BLaER1 treated with 17β-estradiol and CSF1 and Interleukin-3, amounts not matched to agents 10 nM and 100 nM (cell line): ENCODE results near the gene DDX54.
A peak's percentile ranks its signal among the peaks of the same experiment; 100 is the strongest.

Source experiments
- H3K27ac ChIP-seq, 11 experiments: shearing (Covaris generic); formaldehyde crosslinking; 2 replicates each; pipeline ENCODE4 v1.8.1; 2022
- H3K27me3 ChIP-seq, 11 experiments: shearing (Covaris generic); formaldehyde crosslinking; 2 replicates each; pipeline ENCODE4 v1.8.1; 2022
- H3K36me3 ChIP-seq, 11 experiments: shearing (Covaris generic); formaldehyde crosslinking; 2 replicates each; pipeline ENCODE4 v1.8.1; 2022
- H3K4me1 ChIP-seq, 10 experiments: shearing (Covaris generic); formaldehyde crosslinking; 2 replicates each; pipeline ENCODE4 v1.8.1; 2022
- H3K4me2 ChIP-seq, 11 experiments: shearing (Covaris generic); formaldehyde crosslinking; 2 replicates each; pipeline ENCODE4 v1.8.1; 2022
- H3K4me3 ChIP-seq, 10 experiments: shearing (Covaris generic); formaldehyde crosslinking; 2 replicates each; pipeline ENCODE4 v1.8.1; 2022
- H3K9ac ChIP-seq, 11 experiments: shearing (Covaris generic); formaldehyde crosslinking; 2 replicates each; pipeline ENCODE4 v1.8.1; 2022
- H3K9me3 ChIP-seq, 11 experiments: shearing (Covaris generic); formaldehyde crosslinking; replicated peaks in 1 of 11; 2 replicates each; pipeline ENCODE4 v1.8.1; 2022
- H4K20me1 ChIP-seq, 11 experiments: shearing (Covaris generic); formaldehyde crosslinking; 2 replicates each; pipeline ENCODE4 v1.8.1; 2022
- Cebpa-rat ChIP-seq, 11 experiments: shearing (Covaris generic); IDR thresholded peaks; 2 replicates each; pipeline ENCODE4 v1.8.1; 2022

Gene DDX54

DNA sequence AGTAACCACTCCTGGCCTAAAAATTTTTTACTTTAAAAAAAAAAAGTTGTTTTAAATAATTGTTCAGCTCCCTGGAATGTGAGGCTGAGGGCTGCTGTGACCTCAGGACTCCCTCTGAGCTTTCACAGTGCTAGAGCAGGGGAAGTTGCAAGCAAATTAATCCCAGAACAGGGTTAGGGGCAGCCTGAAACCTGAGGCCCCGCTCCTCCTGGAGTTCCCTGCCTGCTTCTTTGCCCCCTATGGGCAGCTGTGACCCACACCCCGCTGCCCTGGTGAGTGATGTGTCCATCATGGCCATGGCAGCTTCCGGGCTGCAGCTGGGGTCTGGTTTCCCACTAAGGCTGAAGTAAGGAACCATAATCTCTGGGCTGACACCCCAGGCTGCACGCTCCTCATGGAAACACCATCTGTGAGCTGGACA lies 9.7 kb upstream of the DDX54 start:
- Histone ChIP-seq H3K27ac (no peak overlapping the region), H3K4me2 (no peak overlapping the region), H3K9ac (peak overlapping the region in 1 of 11 experiments; percentile 29; a peak in 4 of 22 replicates), H4K20me1 (peaks cover 0 to 56% (median 13%) of the 10 kb centered on the region in 11 experiments; a peak in 14 of 22 replicates), H3K4me1 (peaks cover 8 to 61% (median 19%) of the 10 kb centered on the region in 10 experiments; a peak in 19 of 20 replicates), H3K4me3 (no peak overlapping the region), H3K36me3 (peaks cover 22 to 32% (median 30%) of the 10 kb centered on the region in 11 experiments), H3K9me3 (no peaks in the 10 kb centered on the region), H3K27me3 (peaks cover 0 to 13% (median 0%) of the 10 kb centered on the region in 11 experiments; a peak in 3 of 22 replicates)
- no peak for TF ChIP-seq Cebpa-rat (IDR thresholded peaks at IDR 0.05)

DNA sequence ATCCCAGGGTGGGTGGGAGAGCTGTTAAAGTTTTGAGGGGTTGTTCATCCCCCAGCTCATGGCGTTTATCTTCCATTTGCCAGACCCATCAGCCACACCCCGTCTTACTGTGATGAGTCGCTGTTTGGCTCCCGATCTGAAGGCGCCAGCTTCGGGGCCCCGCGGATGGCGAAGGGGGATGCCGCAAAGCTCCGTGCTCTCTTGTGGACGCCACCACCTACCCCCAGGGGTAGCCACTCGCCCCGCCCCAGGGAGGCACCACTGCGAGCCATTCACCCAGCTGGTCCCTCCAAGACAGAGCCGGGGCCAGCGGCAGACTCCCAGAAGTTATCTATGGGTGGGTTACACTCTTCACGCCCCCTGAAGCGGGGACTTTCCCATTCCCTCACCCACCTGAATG lies 5.9 kb upstream of the DDX54 start:
- H3K27ac ChIP-seq, result no peak overlapping the region
- no peak overlapping the region for H3K4me3 ChIP-seq
- no peak for TF ChIP-seq Cebpa-rat (IDR thresholded peaks at IDR 0.05)
- peaks cover 24 to 49% (median 33%) of the 10 kb centered on the region in 10 experiments for H3K4me1 ChIP-seq
- H3K9ac ChIP-seq, result peak overlapping the region in 1 of 11 experiments; percentile 30; a peak in 1 of 22 replicates
- peaks cover 28 to 64% (median 50%) of the 10 kb centered on the region in 11 experiments for H3K36me3 ChIP-seq
- no peaks in the 10 kb centered on the region for H3K27me3 ChIP-seq
- no peak overlapping the region for H3K4me2 ChIP-seq
- peaks cover 0 to 74% (median 20%) of the 10 kb centered on the region in 11 experiments; a peak in 15 of 22 replicates for H4K20me1 ChIP-seq
- no peaks in the 10 kb centered on the region for H3K9me3 ChIP-seq

DNA sequence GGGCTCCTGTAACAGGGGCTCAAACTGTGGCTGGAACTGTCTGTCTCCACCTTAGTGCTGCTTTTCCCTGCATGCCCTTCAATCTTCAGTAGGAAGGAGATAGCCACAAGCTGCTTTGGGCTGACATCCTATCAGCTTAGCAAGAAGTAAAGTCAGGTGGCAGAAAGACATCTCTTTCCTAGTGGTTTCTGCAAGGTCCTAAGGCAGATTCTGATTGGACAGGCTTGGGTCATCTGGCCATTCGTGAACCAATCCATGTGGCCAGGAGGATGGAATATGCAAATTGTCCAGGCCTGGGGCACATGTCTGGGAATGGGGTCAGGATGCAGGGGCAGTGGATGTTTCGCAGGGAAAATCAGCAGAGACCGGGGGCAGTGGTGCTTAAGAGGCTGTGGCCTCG lies 5.5 kb upstream of the DDX54 start:
- H3K9me3 ChIP-seq, result no peaks in the 10 kb centered on the region
- H4K20me1 ChIP-seq, result peaks cover 0 to 76% (median 19%) of the 10 kb centered on the region in 11 experiments; a peak in 15 of 22 replicates
- H3K4me2 ChIP-seq, result no peak overlapping the region
- no peak overlapping the region for H3K9ac ChIP-seq
- peaks cover 28 to 52% (median 37%) of the 10 kb centered on the region in 10 experiments for H3K4me1 ChIP-seq
- TF ChIP-seq Cebpa-rat (IDR thresholded peaks at IDR 0.05), result no peak
- peaks cover 28 to 64% (median 50%) of the 10 kb centered on the region in 11 experiments for H3K36me3 ChIP-seq
- no peak overlapping the region for H3K27ac ChIP-seq
- H3K27me3 ChIP-seq, result no peaks in the 10 kb centered on the region
- no peak overlapping the region for H3K4me3 ChIP-seq

DNA sequence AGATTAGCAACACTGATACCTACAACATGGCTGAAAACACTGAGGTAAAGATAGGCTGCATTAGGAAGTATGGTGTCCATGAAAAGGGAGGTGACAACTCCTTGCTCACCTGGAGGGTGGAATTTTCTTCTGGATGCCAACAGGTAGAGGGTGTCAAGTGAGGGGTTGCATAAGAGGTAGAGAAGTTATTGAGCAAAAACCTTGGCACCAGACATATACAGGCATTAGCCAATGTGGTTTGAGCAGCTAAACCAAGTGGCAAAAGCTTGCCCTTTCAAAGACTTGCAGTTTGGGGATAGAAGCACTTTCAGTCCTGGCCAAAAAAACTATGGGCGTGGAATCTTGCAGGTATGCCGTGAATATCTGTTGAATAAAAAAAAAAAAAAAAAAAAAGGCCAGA lies 4.1 kb upstream of the DDX54 start:
- Histone ChIP-seq H3K27me3 (no peaks in the 10 kb centered on the region), H3K9ac (no peak overlapping the region), H3K27ac (no peak overlapping the region), H4K20me1 (peaks cover 0 to 68% (median 17%) of the 10 kb centered on the region in 11 experiments; a peak in 14 of 22 replicates), H3K36me3 (peaks cover 28 to 64% (median 50%) of the 10 kb centered on the region in 11 experiments), H3K9me3 (no peaks in the 10 kb centered on the region), H3K4me3 (no peak overlapping the region), H3K4me2 (no peak overlapping the region), H3K4me1 (peaks cover 29 to 45% (median 37%) of the 10 kb centered on the region in 10 experiments)
- TF ChIP-seq Cebpa-rat (IDR thresholded peaks at IDR 0.05), result no peak

DNA sequence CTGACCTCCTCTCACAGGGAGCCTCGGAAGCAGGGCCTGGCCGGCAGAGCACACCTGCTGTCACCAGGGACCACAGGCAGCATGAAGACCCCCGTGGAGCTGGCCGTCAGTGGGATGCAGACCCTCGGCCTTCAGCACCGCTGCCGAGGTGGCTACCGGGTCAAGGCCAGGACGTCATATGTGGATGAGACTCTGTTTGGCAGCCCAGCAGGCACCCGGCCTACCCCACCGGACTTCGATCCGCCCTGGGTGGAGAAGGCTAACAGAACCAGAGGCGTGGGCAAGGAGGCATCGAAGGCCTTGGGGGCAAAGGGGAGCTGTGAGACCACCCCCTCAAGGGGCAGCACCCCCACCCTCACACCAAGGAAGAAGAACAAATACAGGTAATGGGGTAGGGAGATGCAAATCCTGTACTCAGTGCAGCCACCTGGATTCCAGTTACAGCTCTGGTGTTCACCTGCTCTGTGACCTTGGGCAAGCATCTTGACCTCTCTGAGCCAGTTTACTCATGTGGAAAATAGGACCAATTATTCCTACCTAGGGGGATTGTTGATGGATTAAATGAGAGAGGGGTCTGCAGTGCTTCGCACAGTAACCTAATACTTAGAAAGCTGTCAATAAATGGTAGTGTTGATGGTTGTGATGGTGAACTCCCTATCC lies 1.5 kb upstream of the DDX54 start:
- Histone ChIP-seq H3K27me3 (no peaks in the 10 kb centered on the region), H3K4me2 (peak overlapping the region; percentile 74 to 97 (median 93)), H3K9ac (peak overlapping the region; percentile 95 to 100 (median 99)), H3K4me3 (peak overlapping the region; percentile 77 to 97 (median 88); a peak in 19 of 20 replicates), H3K36me3 (peaks cover 27 to 72% (median 58%) of the 10 kb centered on the region in 11 experiments), H3K27ac (0 out of 22 replicates have a peak overlapping the region, but pooled peaks of 1 of the 11 experiments have one; percentile 22), H3K9me3 (no peaks in the 10 kb centered on the region), H3K4me1 (peaks cover 31 to 47% (median 36%) of the 10 kb centered on the region in 10 experiments), H4K20me1 (peaks cover 0 to 76% (median 43%) of the 10 kb centered on the region in 11 experiments; a peak in 17 of 22 replicates)
- TF ChIP-seq Cebpa-rat (IDR thresholded peaks at IDR 0.05), result no peak

DNA sequence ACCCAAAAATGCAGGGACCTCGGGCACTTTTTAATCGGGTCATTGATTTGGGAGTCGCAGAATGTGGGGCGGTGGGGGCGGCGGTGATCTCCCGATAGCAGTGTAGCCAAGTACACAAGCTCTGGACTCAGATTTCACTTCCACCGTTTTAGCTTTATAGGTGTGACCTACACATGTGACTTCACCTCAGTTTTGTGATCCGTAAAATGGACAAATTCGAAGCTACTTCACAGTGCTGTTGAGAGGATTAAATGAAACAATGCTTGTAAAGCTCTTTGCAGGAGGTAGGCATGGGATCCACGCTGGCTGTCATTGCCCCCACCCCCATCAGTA lies 721 bp upstream of the DDX54 start:
- Histone ChIP-seq H4K20me1 (peaks cover 0 to 76% (median 49%) of the 10 kb centered on the region in 11 experiments; a peak in 17 of 22 replicates), H3K27me3 (no peaks in the 10 kb centered on the region), H3K36me3 (peaks cover 22 to 72% (median 57%) of the 10 kb centered on the region in 11 experiments), H3K4me2 (peak overlapping the region; percentile 74 to 97 (median 93)), H3K9ac (peak overlapping the region; percentile 95 to 100 (median 99)), H3K9me3 (no peaks in the 10 kb centered on the region), H3K27ac (peak overlapping the region; percentile 95 to 100 (median 99); a peak in 21 of 22 replicates), H3K4me1 (peaks cover 31 to 47% (median 36%) of the 10 kb centered on the region in 10 experiments), H3K4me3 (peak overlapping the region; percentile 77 to 97 (median 88))
- no peak for TF ChIP-seq Cebpa-rat (IDR thresholded peaks at IDR 0.05)

DNA sequence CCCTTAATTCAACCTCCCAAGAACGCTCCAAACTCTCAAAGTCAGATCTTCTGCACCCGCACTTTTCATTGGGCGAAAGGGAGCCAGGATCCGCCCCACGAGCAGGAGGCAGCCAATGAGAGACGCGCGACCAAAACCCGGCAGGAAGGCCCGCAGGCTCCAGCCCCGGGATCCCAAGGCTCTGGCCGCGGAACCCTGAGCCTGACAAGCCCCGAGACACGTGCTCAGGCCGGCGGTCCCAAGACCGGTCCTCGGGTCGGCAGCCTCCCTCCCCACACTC lies 438 bp downstream of the DDX54 start:
- Histone ChIP-seq H3K9ac (peak overlapping the region; percentile 95 to 100 (median 99)), H3K27ac (peak overlapping the region; percentile 95 to 100 (median 99)), H3K4me3 (peak overlapping the region; percentile 77 to 97 (median 88)), H3K4me1 (peaks cover 31 to 47% (median 36%) of the 10 kb centered on the region in 10 experiments), H3K36me3 (peaks cover 24 to 72% (median 57%) of the 10 kb centered on the region in 11 experiments), H3K9me3 (no peaks in the 10 kb centered on the region), H3K27me3 (no peaks in the 10 kb centered on the region), H4K20me1 (peaks cover 0 to 76% (median 56%) of the 10 kb centered on the region in 11 experiments; a peak in 17 of 22 replicates), H3K4me2 (peak overlapping the region; percentile 74 to 97 (median 93))
- no peak for TF ChIP-seq Cebpa-rat (IDR thresholded peaks at IDR 0.05)

DNA sequence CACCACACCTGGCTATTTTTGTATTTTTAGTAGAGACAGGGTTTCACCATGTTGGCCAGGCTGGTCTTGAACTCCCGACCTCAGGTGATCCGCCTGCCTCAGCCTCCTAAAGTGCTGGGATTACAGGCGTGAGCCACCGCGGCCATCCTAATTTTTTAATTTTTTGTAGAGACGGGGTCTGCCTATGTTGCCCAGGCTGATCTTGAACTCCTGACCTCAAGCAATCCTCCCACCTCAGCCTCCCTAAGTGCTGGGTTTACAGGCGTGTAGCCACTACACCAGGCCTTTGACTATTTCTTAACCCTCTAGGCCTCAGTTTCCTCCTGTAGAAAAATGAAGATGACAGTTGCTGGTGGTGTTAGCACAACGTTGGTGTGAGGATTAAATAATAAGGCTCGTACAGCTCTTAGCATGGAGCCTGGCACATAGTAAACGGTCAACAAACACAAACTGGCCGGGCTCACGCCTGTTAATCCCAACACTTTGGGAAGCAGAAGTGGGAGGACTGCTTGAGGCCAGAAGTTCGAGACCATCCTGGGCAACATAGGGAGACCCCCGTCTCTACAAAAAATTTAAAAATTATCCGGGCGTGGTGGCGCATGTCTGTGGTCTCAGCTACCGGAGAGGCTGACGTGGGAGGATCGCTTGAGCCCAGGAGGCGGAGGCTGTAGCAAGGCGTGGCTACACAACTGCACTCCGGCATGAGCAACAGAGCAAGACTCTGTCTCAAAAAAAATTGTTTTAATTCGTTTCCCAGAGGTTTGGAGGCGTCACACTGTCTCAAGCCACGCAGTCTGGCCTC lies 979 bp downstream of the DDX54 start:
- H3K36me3 ChIP-seq, result peaks cover 28 to 72% (median 57%) of the 10 kb centered on the region in 11 experiments
- peak overlapping the region; percentile 95 to 100 (median 99) for H3K9ac ChIP-seq
- no peaks in the 10 kb centered on the region for H3K27me3 ChIP-seq
- TF ChIP-seq Cebpa-rat (IDR thresholded peaks at IDR 0.05), result no peak
- H4K20me1 ChIP-seq, result peaks cover 0 to 79% (median 58%) of the 10 kb centered on the region in 11 experiments; a peak in 17 of 22 replicates
- H3K4me3 ChIP-seq, result peak overlapping the region; percentile 77 to 97 (median 88)
- H3K27ac ChIP-seq, result peak overlapping the region; percentile 95 to 100 (median 99)
- no peaks in the 10 kb centered on the region for H3K9me3 ChIP-seq
- H3K4me2 ChIP-seq, result peak overlapping the region; percentile 74 to 97 (median 93)
- H3K4me1 ChIP-seq, result peaks cover 31 to 47% (median 36%) of the 10 kb centered on the region in 10 experiments
